NB4 (cell line): ENCODE results near the gene WDR36.

Source experiments
- MYC ChIP-seq: IDR thresholded peaks from 2 replicates; pipeline ENCODE4 v1.6.1; 2011; ENCODE audit warnings: low read depth, low read length
- POLR2A ChIP-seq: IDR thresholded peaks from 2 replicates; pipeline ENCODE4 v1.6.1; 2011; ENCODE audit warnings: mild to moderate bottlenecking; ENCODE audit not compliant: insufficient read length; ENCODE audit errors: extremely low read depth
- TF ChIP-seq, protein P1 (sequence below): IDR thresholded peaks from one replicate; pipeline ENCODE4 v1.5.1; 2012; ENCODE audit warnings: low read depth, low read length
- TF ChIP-seq, protein P2 (sequence below): IDR thresholded peaks from 2 replicates; pipeline ENCODE4 v1.6.1; 2011; ENCODE audit warnings: low read depth, low read length

DNA sequence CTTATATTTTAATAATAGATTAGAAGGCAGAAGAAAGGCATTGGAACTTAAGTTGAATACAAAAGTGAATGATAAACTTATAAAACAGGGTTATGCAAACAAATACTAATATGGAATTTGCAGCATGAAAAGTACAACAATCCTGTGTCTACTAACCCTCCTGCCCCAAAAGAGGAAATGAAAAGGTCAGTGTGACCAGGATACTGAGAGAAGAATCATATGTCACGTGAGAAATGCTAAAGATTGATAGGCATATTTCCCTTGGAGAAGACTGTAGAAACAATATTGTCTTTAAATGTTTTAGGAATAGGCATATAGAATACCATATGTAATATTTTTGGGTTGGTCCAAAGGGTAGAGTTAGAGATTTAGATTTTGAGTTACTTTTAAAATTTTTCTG, 3.8 kb downstream of the WDR36 start:
- TF ChIP-seq, protein P1, sequence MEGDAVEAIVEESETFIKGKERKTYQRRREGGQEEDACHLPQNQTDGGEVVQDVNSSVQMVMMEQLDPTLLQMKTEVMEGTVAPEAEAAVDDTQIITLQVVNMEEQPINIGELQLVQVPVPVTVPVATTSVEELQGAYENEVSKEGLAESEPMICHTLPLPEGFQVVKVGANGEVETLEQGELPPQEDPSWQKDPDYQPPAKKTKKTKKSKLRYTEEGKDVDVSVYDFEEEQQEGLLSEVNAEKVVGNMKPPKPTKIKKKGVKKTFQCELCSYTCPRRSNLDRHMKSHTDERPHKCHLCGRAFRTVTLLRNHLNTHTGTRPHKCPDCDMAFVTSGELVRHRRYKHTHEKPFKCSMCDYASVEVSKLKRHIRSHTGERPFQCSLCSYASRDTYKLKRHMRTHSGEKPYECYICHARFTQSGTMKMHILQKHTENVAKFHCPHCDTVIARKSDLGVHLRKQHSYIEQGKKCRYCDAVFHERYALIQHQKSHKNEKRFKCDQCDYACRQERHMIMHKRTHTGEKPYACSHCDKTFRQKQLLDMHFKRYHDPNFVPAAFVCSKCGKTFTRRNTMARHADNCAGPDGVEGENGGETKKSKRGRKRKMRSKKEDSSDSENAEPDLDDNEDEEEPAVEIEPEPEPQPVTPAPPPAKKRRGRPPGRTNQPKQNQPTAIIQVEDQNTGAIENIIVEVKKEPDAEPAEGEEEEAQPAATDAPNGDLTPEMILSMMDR: no peak
- TF ChIP-seq POLR2A: no peak
- no peak for TF ChIP-seq MYC
- TF ChIP-seq, protein P2, sequence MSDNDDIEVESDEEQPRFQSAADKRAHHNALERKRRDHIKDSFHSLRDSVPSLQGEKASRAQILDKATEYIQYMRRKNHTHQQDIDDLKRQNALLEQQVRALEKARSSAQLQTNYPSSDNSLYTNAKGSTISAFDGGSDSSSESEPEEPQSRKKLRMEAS: no peak
